ENCODE data around the gene RHOF.

DNA sequence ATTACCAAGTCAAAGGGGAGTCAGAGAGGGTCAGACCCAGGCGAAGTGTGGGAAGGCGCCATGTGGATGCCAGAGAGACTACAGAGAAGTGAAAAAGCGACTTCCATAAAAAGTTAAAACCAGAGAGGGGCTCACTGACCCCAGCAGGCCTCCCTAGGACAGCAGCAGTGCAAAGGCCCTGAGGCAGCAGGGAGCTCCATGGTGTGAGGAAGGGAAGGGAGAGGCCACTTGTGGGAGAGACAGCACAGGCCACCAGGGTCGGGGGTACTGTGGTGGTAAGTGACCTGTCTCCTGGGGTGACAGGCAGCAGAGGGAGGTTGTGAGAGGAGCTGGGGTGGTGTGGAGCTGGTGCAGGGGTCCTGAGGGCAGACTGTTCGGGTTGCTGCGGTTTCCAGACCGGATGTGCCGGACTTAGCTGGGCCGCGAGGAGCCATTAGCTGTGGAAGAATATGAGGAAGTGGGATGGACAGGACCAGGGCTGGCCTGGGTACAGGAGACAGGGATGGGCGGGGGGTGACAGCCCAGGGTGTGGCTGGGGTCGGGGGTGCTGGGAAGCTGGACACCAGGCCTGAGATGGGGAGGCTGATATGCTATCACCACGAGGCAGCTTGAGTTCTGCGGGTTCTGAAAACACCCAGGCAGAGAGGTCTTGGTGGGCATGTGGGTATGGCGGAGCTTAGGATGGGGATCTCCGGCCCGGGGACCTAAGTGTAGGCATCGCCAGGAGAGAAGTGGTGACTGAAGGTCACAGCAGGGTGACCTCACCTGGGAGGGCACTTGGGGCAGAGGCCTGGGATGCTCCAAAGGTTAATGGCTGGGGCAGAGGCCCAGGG is 33.0 kb upstream of the RHOF start:
- TF ChIP-seq BHLHE40 (IDR thresholded peaks at IDR 0.05; ENCODE audit: borderline replicate concordance) (no peak), SUZ12 (IDR thresholded peaks at IDR 0.05) (no peak), NFRKB (IDR thresholded peaks at IDR 0.05) (no peak)
